LNCaP clone FGC (cell line): Measurements from ENCODE around the gene XPO5.
"Not testable (repeated sequence)": the region's sequence is repeated elsewhere in the genome, so short reads cannot be mapped to it uniquely, and the experiment has no call there.

ENCODE experiments used
- DNase-seq: peaks from one replicate; pipeline ENCODE4 v3.0.0-alpha.2; 2011; ENCODE audit warnings: low read depth
- H3K4me3 ChIP-seq: 2 replicates; pipeline ENCODE4 v1.5.1; 2011; ENCODE audit warnings: mild to moderate bottlenecking, low read depth, low read length, control low read depth
- CTCF ChIP-seq: IDR thresholded peaks from 2 replicates; pipeline ENCODE4 v1.5.1; 2012; ENCODE audit warnings: mild to moderate bottlenecking; ENCODE audit not compliant: control insufficient read depth, insufficient read depth; ENCODE audit errors: extremely low read depth

The XPO5 gene

DNA sequence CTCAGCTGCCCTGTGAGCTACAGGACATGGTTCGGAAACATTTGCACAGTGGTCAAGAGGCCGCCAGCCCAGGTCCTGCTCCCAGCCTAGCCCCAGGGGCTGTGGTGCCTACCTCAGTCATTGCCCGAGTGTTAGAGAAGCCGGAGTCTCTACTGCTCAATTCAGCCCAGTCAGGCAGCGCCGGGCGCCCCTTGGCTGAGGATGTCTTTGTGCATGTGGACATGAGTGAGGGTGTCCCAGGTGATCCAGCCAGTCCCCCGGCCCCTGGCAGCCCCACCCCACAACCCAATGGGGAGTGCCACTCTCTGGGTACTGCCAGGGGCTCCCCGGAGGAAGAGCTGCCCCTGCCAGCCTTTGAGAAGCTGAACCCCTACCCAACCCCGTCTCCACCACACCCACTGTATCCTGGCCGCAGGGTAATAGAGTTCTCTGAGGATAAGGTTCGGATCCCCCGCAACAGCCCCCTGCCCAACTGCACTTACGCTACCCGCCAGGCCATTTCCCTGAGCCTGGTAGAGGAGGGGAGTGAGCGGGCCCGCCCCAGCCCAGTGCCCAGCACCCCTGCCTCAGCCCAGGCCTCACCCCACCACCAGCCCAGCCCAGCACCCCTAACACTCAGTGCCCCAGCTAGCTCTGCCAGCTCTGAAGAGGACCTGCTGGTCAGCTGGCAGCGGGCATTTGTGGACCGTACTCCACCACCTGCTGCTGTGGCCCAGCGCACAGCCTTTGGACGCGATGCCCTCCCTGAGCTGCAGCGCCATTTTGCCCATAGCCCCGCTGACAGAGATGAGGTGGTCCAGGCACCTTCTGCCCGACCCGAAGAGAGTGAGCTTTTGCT lies 70.9 kb downstream of the XPO5 start:
- no peak overlapping the region for H3K4me3 ChIP-seq
- TF ChIP-seq CTCF: no peak
- no peak for DNase-seq

DNA sequence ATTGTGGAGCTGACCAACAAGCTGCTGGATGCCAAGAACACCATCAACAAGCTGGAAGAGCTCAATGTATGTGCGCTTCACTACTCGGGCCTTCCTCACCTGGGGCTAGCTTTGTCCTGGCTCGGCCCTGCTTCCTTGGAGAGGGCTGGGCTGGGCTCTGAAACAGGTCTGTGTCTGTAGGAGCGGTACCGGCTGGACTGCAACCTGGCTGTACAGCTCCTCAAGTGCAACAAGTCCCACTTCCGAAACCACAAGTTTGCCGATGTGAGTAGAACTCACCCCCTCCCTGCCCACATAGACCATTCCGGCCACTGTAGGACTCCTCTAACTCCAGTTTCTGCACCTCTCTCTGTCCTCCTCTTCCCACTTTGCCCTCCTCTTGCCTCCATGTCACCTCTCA lies 72.4 kb downstream of the XPO5 start:
- no peak for TF ChIP-seq CTCF
- DNase-seq: no peak
- H3K4me3 ChIP-seq: no peak overlapping the region

DNA sequence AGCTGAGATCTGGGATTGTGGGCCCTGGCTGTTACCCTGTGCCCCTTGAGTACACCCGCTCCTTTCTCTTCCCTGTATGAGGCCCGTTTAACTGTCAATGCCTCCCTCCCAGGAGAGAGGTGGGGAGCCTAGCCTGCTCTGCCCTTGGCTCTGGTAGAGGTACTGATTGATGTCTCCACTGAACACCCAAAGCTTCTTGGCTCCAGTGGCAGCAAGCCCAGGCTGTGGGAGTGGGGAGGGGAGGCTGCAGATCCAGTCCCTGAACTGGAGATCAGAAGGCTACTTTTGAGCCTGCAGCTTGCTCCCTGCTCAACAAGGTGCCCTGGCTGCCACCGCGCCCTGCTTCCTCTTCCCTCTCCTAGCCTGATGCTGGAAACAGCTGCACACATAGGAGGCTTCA lies 73.2 kb downstream of the XPO5 start:
- no peak overlapping the region for H3K4me3 ChIP-seq
- no peak for TF ChIP-seq CTCF
- DNase-seq: no peak

GRCh38 chr6:43500921-43501320 lies 74.9 kb downstream of the XPO5 start:
- DNase-seq: no peak
- H3K4me3 ChIP-seq: no peak overlapping the region
- TF ChIP-seq CTCF: no peak

DNA sequence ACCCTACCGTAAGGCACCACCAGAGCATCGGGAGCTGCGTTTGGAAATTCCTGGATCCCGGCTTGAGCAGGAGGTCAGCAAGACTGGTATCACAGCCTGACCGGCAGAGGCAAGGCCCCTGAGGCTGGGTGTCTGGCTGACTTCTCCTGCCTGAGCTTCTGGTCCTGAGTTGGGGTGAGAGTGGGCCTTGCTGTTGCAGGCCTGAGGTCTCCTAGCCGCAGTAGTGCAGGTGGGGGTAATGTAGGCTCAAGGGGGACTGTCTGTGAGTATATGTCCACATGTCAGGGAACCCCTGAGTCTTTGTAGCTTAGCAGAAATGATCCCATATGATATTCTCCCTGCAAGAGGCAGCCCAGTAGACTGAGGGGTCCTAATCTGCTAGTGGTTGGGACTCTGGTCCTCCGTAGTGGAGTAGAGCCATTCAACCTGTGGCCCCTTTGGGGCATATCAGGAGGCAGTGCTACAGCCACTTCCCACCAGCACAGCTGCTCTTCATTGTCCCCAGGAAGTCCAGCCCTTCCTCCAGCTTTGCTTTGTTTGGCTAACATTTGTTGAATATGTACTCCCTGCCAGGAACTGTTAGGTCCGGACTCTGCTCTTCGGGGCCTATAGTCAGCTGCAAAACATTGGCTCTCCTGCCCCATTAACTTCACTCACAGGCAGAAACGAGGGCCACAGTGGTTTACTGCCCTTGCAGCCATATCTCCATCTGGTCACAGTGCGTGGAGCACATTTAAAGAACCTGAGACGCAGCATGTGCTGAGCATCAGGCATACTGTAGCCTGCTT lies 76.6 kb downstream of the XPO5 start:
- no peak for DNase-seq
- H3K4me3 ChIP-seq: no peak overlapping the region
- TF ChIP-seq CTCF: no peak

GRCh38 chr6:43498291-43498690 lies 77.5 kb downstream of the XPO5 start:
- H3K4me3 ChIP-seq, DNase-seq: not testable (repeated sequence)

- no peak for DNase-seq
- H3K4me3 ChIP-seq: no peak overlapping the region
- no peak for TF ChIP-seq CTCF
Measured at GRCh38 chr6:43497689-43498088, 78.1 kb downstream of the XPO5 start.
